H1 (cell line): ENCODE measurements around the gene DCP2. TPM values are rescaled to one million over a fixed set of nuclear protein-coding genes. Genes with fewer than 3 reads are reported as not detected.

Experiments
- CTCF ChIA-PET: fragments of 300-600 bp; sonication (Branson Sonifier 250); formaldehyde crosslinking; loops from one replicate; lab custom pipeline; 2021; ENCODE audit not compliant: partially characterized antibody; lab: Charles Lee
- POLR2A ChIA-PET: fragments of 300-600 bp; sonication (Branson Sonifier 250); formaldehyde crosslinking; loops from one replicate; lab custom pipeline; 2021; ENCODE audit warnings: inconsistent platforms; ENCODE audit not compliant: partially characterized antibody; lab: Charles Lee
- DNase-seq, 2 experiments: peaks; one replicate each; pipeline versions ENCODE4 v3.0.0 to v3.0.0-alpha.2; 2010 to 2022; ENCODE audit warnings: low spot score in 2 of 2, low read depth in 1 of 2, mixed read lengths in 1 of 2
- FAIRE-seq: peaks from 2 replicates; lab custom pipeline; 2011; peaks lifted over from hg19 to GRCh38; lab: Jason Lieb, UNC
- H2AFZ ChIP-seq: 2 replicates; pipeline ENCODE4 v1.8.1; 2012; ENCODE audit warnings: low read length, inconsistent platforms
- H2AK5ac ChIP-seq: 2 replicates; pipeline ENCODE4 v1.6.1; 2013; ENCODE audit warnings: low read depth, low read length
- H2BK120ac ChIP-seq: replicated peaks from 2 replicates; pipeline ENCODE3; 2013; ENCODE audit warnings: low read depth, low read length, inconsistent platforms
- H2BK12ac ChIP-seq: 2 replicates; pipeline ENCODE4 v1.6.1; 2013; ENCODE audit warnings: low read depth, low read length
- H2BK15ac ChIP-seq: 2 replicates; pipeline ENCODE4 v1.6.1; 2013; ENCODE audit warnings: low read length
- H2BK20ac ChIP-seq: 2 replicates; pipeline ENCODE4 v1.6.1; 2013; ENCODE audit warnings: low read length
- H2BK5ac ChIP-seq: 2 replicates; pipeline ENCODE4 v1.6.1; 2013; ENCODE audit warnings: low read depth, low read length
- H3K14ac ChIP-seq: 2 replicates; pipeline ENCODE4 v1.6.1; 2013; ENCODE audit warnings: inconsistent platforms; ENCODE audit not compliant: insufficient read length
- H3K18ac ChIP-seq: 2 replicates; pipeline ENCODE4 v1.6.1; 2013; ENCODE audit warnings: low read length; ENCODE audit errors: extremely low read depth
- H3K23ac ChIP-seq: 2 replicates; pipeline ENCODE4 v1.6.1; 2013; ENCODE audit warnings: inconsistent platforms; ENCODE audit not compliant: insufficient read length
- H3K23me2 ChIP-seq: 2 replicates; pipeline ENCODE4 v1.6.1; 2013; ENCODE audit warnings: low read depth, low read length
- H3K27ac ChIP-seq: 2 replicates; pipeline ENCODE4 v1.6.1; 2011; ENCODE audit warnings: low read depth, low read length, inconsistent platforms
- H3K27me3 ChIP-seq, 4 experiments: replicated peaks in 1 of 4; 1 replicate in 1 of 4; 2 replicates in 3 of 4; pipeline versions ENCODE4 v1.6.1 to v1.8.1; 2011 to 2013; ENCODE audit warnings: low read length in 3 of 4, mild to moderate bottlenecking in 3 of 4, inconsistent platforms in 2 of 4, mixed read lengths in 2 of 4, moderate library complexity in 1 of 4; ENCODE audit not compliant: control insufficient read depth in 3 of 4, insufficient read depth in 3 of 4; ENCODE audit errors: extremely low read depth in 1 of 4
- H3K36me3 ChIP-seq, 4 experiments: 2 replicates each; pipeline versions ENCODE4 v1.6.1 to v1.8.1; 2011 to 2013; ENCODE audit warnings: mild to moderate bottlenecking in 4 of 4, low read length in 3 of 4, moderate library complexity in 2 of 4, control low read depth in 1 of 4, inconsistent platforms in 1 of 4; ENCODE audit not compliant: insufficient read depth in 4 of 4, control insufficient read depth in 2 of 4
- H3K4ac ChIP-seq: replicated peaks from 2 replicates; pipeline ENCODE3; 2013; ENCODE audit warnings: low read length, low read depth, mixed read lengths, inconsistent platforms; ENCODE audit not compliant: insufficient read length
- H3K4me1 ChIP-seq, 4 experiments: replicated peaks in 1 of 4; 1 replicate in 1 of 4; 2 replicates in 3 of 4; pipeline versions ENCODE4 v1.6.1 to v1.8.1; 2011 to 2013; ENCODE audit warnings: low read length in 3 of 4, inconsistent platforms in 2 of 4, mixed read lengths in 1 of 4; ENCODE audit not compliant: insufficient read depth in 4 of 4, control insufficient read depth in 3 of 4
- H3K4me2 ChIP-seq, 2 experiments: 2 replicates each; pipeline versions ENCODE4 v1.6.1 to v1.8.1; 2011 to 2013; ENCODE audit warnings: low read depth in 2 of 2, low read length in 2 of 2, control low read depth in 1 of 2, inconsistent platforms in 1 of 2, mild to moderate bottlenecking in 1 of 2; ENCODE audit not compliant: insufficient read depth in 1 of 2
- H3K4me3 ChIP-seq, 4 experiments: fragments of 200-600, 300-600 bp in 1 of 4; sonication (generic), shearing (Covaris generic), sonication (Bioruptor Twin) in 1 of 4; 2 replicates each; pipeline versions ENCODE4 v1.5.1 to v1.8.1; 2011 to 2016; ENCODE audit warnings: low read length in 4 of 4, low read depth in 3 of 4, control low read depth in 2 of 4, inconsistent platforms in 2 of 4, mild to moderate bottlenecking in 2 of 4, mixed read lengths in 1 of 4, moderate library complexity in 1 of 4; ENCODE audit not compliant: insufficient read depth in 2 of 4; ENCODE audit errors: extremely low read depth in 1 of 4
- H3K56ac ChIP-seq: replicated peaks from 2 replicates; pipeline ENCODE3; 2013; ENCODE audit warnings: low read depth, mild to moderate bottlenecking, mixed read lengths, low read length, inconsistent platforms; ENCODE audit not compliant: insufficient read length
- H3K79me1 ChIP-seq: 2 replicates; pipeline ENCODE4 v1.6.1; 2013; ENCODE audit warnings: low read depth, low read length, control low read depth
- H3K79me2 ChIP-seq, 2 experiments: 2 replicates each; pipeline versions ENCODE4 v1.6.1 to v1.8.1; 2012 to 2013; ENCODE audit warnings: low read length in 2 of 2, mild to moderate bottlenecking in 2 of 2, inconsistent platforms in 1 of 2; ENCODE audit not compliant: insufficient read depth in 2 of 2, control insufficient read depth in 1 of 2
- H3K9ac ChIP-seq, 4 experiments: replicated peaks in 1 of 4; 1 replicate in 1 of 4; 2 replicates in 3 of 4; pipeline versions ENCODE4 v1.6.1 to v1.8.1; 2011 to 2013; ENCODE audit warnings: low read depth in 3 of 4, low read length in 3 of 4, control low read depth in 2 of 4, mild to moderate bottlenecking in 2 of 4, moderate library complexity in 2 of 4, inconsistent platforms in 1 of 4; ENCODE audit errors: extremely low read depth in 1 of 4
- H3K9me3 ChIP-seq, 2 experiments: 2 replicates each; pipeline versions ENCODE4 v1.6.1 to v1.8.1; 2012 to 2013; ENCODE audit warnings: mild to moderate bottlenecking in 2 of 2, moderate library complexity in 2 of 2, control low read depth in 1 of 2, inconsistent platforms in 1 of 2, low read depth in 1 of 2, low read length in 1 of 2, mixed read lengths in 1 of 2; ENCODE audit not compliant: insufficient read depth in 2 of 2
- H4K20me1 ChIP-seq, 2 experiments: replicated peaks in 1 of 2; 2 replicates each; pipeline versions ENCODE3 to v1.8.1; 2011 to 2013; ENCODE audit warnings: inconsistent platforms in 2 of 2, low read length in 2 of 2, mild to moderate bottlenecking in 1 of 2; ENCODE audit not compliant: insufficient read depth in 2 of 2, control insufficient read depth in 1 of 2
- H4K5ac ChIP-seq: 2 replicates; pipeline ENCODE4 v1.6.1; 2013; ENCODE audit warnings: low read length, low read depth, mixed read lengths, inconsistent platforms; ENCODE audit not compliant: insufficient read length
- H4K8ac ChIP-seq: 2 replicates; pipeline ENCODE4 v1.8.0; 2013; ENCODE audit warnings: mild to moderate bottlenecking, moderate library complexity, low read length, inconsistent platforms; ENCODE audit not compliant: insufficient read depth; ENCODE audit errors: extremely low read depth
- H4K91ac ChIP-seq: replicated peaks from 2 replicates; pipeline ENCODE3; 2013; ENCODE audit warnings: low read length, mixed read lengths, inconsistent platforms; ENCODE audit not compliant: insufficient read length
- SIX5 ChIP-seq: IDR thresholded peaks from 2 replicates; pipeline ENCODE4 v1.6.1; 2011; ENCODE audit warnings: mild to moderate bottlenecking, low read depth, low read length
- WGBS, 2 experiments: shearing (Covaris generic) in 1 of 2; methylation state at CpG; one replicate each; pipeline versions ENCODE4 v1.1.6 to v1.1.7; 2013 to 2015; ENCODE audit warnings: low lambda C conversion rate in 2 of 2, mixed read lengths in 2 of 2, inconsistent platforms in 1 of 2, low coverage in 1 of 2, missing lambda C conversion rate in 1 of 2; ENCODE audit not compliant: insufficient replicate concordance in 2 of 2, insufficient coverage in 1 of 2, insufficient read length in 1 of 2; ENCODE audit errors: extremely low coverage in 1 of 2, missing lambda C conversion rate in 1 of 2; 5-methylcytosine and 5-hydroxymethylcytosine counted together
- polyA plus RNA-seq, 7 experiments: library from polyadenylated mRNA; depleted of rRNA in 3 of 7; stranded (reverse) in 5 of 7; unstranded in 2 of 7; fragments of >200 nt in 5 of 7; fragments of 200-250 nt in 2 of 7; gene quantifications; 1 replicate in 5 of 7; 2 replicates in 1 of 7; 4 replicates in 1 of 7; pipeline versions ENCODE4 v1.2.1 to v1.2.3, GENCODE V29; 2011 to 2013; ENCODE audit warnings: missing spikeins in 2 of 7, mixed read lengths in 2 of 7
- total RNA-seq: library from RNA; stranded (reverse); fragmentation: NEBNext Ultra II Directional; extraction: Animal tissue kit (Norgen Biotek cat#: 25700); gene quantifications from 2 replicates; pipeline ENCODE4 v1.2.1, GENCODE V29; 2021

Gene DCP2
- total and polyA plus RNA-seq, 2 of the 8 experiments (the other 6 are each of a cell fraction or from before 2014, with no cell fraction given), result 14.4 to 162 TPM

DNA sequence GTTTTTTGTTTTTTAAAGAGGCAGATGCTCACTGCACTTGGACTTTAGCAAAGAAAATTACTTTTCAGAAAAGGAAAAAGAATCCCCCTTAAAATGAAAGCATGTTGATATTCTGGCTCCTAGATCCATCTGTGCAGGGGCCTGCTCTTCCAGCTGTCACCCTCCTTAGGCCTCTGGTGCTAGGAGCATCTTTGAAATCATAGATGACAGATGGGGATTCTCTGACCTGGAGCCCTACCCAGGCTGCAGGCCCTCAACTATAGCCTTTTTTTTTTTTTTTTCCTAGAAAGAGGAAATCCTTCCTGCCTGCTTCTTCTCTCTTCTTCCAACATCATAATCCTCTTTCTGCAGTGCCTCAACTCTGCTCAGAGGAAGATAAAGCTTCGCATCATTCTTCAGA, 16.3 kb upstream of the DCP2 start:
- H3K79me2 ChIP-seq, result no peaks in the 10 kb centered on the region
- H3K18ac ChIP-seq, result no peak overlapping the region
- FAIRE-seq (no peak), DNase-seq (no peak)
- no peaks in the 10 kb centered on the region for H3K9me3 ChIP-seq
- no peak overlapping the region for H2BK5ac ChIP-seq
- H3K4me2 ChIP-seq, result no peak overlapping the region
- no peak overlapping the region for H2AFZ ChIP-seq
- H3K27me3 ChIP-seq, result no peaks in the 10 kb centered on the region
- WGBS, 2 experiments, result 86% methylated on average over 1 of the region's 1 CpG; no CpG with 5 or more reads in 1 of the 2 experiments
- H3K9ac ChIP-seq, result no peak overlapping the region
- ChIA-PET POLR2A (interaction anchor here (0.8 to 3.5 kb wide), 2 partner anchors 9 to 16 kb away, joined by 3 to 16 read pairs; partner anchors contain the start of gene DCP2), CTCF (interaction anchor here (0.9 to 3.6 kb wide), 6 partner anchors 9 to 39 kb away, joined by 3 to 18 read pairs (median 3); partner anchors contain the start of gene REEP5)
- no peak overlapping the region for H2BK12ac ChIP-seq
- H4K5ac ChIP-seq, result no peak overlapping the region
- H4K91ac ChIP-seq, result no peak overlapping the region
- no peak overlapping the region for H2BK20ac ChIP-seq
- TF ChIP-seq SIX5, result no peak
- no peak overlapping the region for H3K27ac ChIP-seq
- no peak overlapping the region for H2BK120ac ChIP-seq
- H2BK15ac ChIP-seq, result no peak overlapping the region
- peaks cover 0 to 6% (median 0%) of the 10 kb centered on the region in 4 experiments; a peak in 2 of 7 replicates for H3K4me1 ChIP-seq
- no peaks in the 10 kb centered on the region for H3K79me1 ChIP-seq
- no peak overlapping the region for H3K23ac ChIP-seq
- H2AK5ac ChIP-seq, result no peak overlapping the region
- H3K4ac ChIP-seq, result no peak overlapping the region
- no peak overlapping the region for H4K8ac ChIP-seq
- H3K4me3 ChIP-seq, result no peak overlapping the region
- H3K14ac ChIP-seq, result no peak overlapping the region
- H3K23me2 ChIP-seq, result peaks cover 2% of the 10 kb centered on the region; the same call in 1 of the 2 replicates
- no peak overlapping the region for H3K56ac ChIP-seq
- no peaks in the 10 kb centered on the region for H3K36me3 ChIP-seq
- no peaks in the 10 kb centered on the region for H4K20me1 ChIP-seq
